Lower lobe of right lung (tissue), 2 donors: Measurements from ENCODE around the gene ANKRD55. TPM values are rescaled to one million over a fixed set of nuclear protein-coding genes. Genes with fewer than 3 reads are reported as not detected.
A peak's percentile ranks its signal among the peaks of the same experiment; 100 is the strongest.
"Not testable (repeated sequence)": the region's sequence is repeated elsewhere in the genome, so short reads cannot be mapped to it uniquely, and the experiment has no call there.

Experiments used
- ATAC-seq, 2 donors: fragments of 200-7000 bp; cut with Tn5 transposase; one replicate each; pipeline ENCODE4 v1.9.1; 2020 to 2022; ENCODE audit warnings: mild to moderate bottlenecking in 2 of 2, moderate library complexity in 2 of 2
- DNase-seq: peaks from one replicate; pipeline ENCODE4 v3.0.0-alpha.2; 2020
- H3K27ac ChIP-seq: fragments of 200-600 bp; one replicate; pipeline ENCODE4 v1.8.0; 2022
- H3K27me3 ChIP-seq: fragments of 200-600 bp; one replicate; pipeline ENCODE4 v1.8.0; 2022; ENCODE audit warnings: low read depth
- H3K36me3 ChIP-seq: fragments of 200-600 bp; one replicate; pipeline ENCODE4 v1.8.0; 2022; ENCODE audit warnings: mild to moderate bottlenecking
- H3K4me1 ChIP-seq: fragments of 200-600 bp; one replicate; pipeline ENCODE4 v1.8.0; 2022
- H3K4me3 ChIP-seq: fragments of 200-600 bp; one replicate; pipeline ENCODE4 v1.8.0; 2022; ENCODE audit warnings: mild to moderate bottlenecking
- H3K9me3 ChIP-seq: fragments of 200-600 bp; one replicate; pipeline ENCODE4 v1.8.0; 2022
- CTCF ChIP-seq: fragments of 200-600 bp; IDR thresholded peaks from one replicate; pipeline ENCODE4 v1.8.0; 2022; ENCODE audit warnings: antibody characterized with exemption, mild to moderate bottlenecking
- intact Hi-C: fragments of 100-400 bp; cut with DNase I; formaldehyde crosslinking; loops from one replicate; pipeline ENCODE4 v1.11.0; 2022
- total RNA-seq: library from RNA; stranded (reverse); fragmentation: NEBNext Ultra II Directional; extraction: Animal tissue kit (Norgen Biotek cat#: 25700); gene quantifications from one replicate; pipeline ENCODE4 v1.2.1, GENCODE V29; 2021
- donor health status: DM: no; HTN: yes; CAD: no; lungs with severe emphysema.

Gene ANKRD55
- total RNA-seq, 1 donor from 2014 or later, result 0.41 TPM

- DNase-seq (no peak), ATAC-seq (peak; percentile 69)
- Histone ChIP-seq H3K4me3 (no peak overlapping the region), H3K4me1 (peaks cover 73% of the 10 kb centered on the region), H3K27me3 (no peaks in the 10 kb centered on the region), H3K27ac (peak overlapping the region; percentile 34), H3K9me3 (no peaks in the 10 kb centered on the region), H3K36me3 (no peaks in the 10 kb centered on the region)
- intact Hi-C loops, result no loop called here
- TF ChIP-seq CTCF, result no peak
These were observed 73.6 kb downstream of the ANKRD55 start for GRCh38 chr5:56159521-56159947.

- ATAC-seq, result no peak
- no peak overlapping the region for H3K27ac ChIP-seq
These were observed 74.7 kb downstream of the ANKRD55 start for GRCh38 chr5:56158331-56158960.

GRCh38 chr5:56157191-56157621 lies 75.9 kb downstream of the ANKRD55 start:
- H3K4me3 ChIP-seq, intact Hi-C loops, H3K9me3 ChIP-seq, H3K27me3 ChIP-seq, ATAC-seq, H3K36me3 ChIP-seq, DNase-seq: not testable (repeated sequence)
- Histone ChIP-seq H3K27ac (peak overlapping the region; percentile 8), H3K4me1 (peaks cover 75% of the 10 kb centered on the region)

More at GRCh38 chr5:56158331-56158960, 74.7 kb downstream of the ANKRD55 start:
- no peak for TF ChIP-seq CTCF
- Histone ChIP-seq H3K4me1 (peaks cover 77% of the 10 kb centered on the region), H3K36me3 (no peaks in the 10 kb centered on the region), H3K9me3 (no peaks in the 10 kb centered on the region), H3K4me3 (no peak overlapping the region), H3K27me3 (no peaks in the 10 kb centered on the region)
- intact Hi-C loops, result no loop called here
- no peak for DNase-seq

- H3K9me3 ChIP-seq, intact Hi-C loops, DNase-seq, H3K36me3 ChIP-seq, H3K27me3 ChIP-seq, H3K4me3 ChIP-seq: not testable (repeated sequence)
- Histone ChIP-seq H3K4me1 (peaks cover 74% of the 10 kb centered on the region), H3K27ac (peak overlapping the region; percentile 37)
- ATAC-seq, result peak; percentile 47 to 49
These were observed 76.4 kb downstream of the ANKRD55 start for GRCh38 chr5:56156585-56157190.

- Histone ChIP-seq H3K4me1 (peaks cover 68% of the 10 kb centered on the region), H3K9me3 (no peaks in the 10 kb centered on the region), H3K27ac (peak overlapping the region; percentile 37), H3K36me3 (no peaks in the 10 kb centered on the region), H3K4me3 (no peak overlapping the region), H3K27me3 (no peaks in the 10 kb centered on the region)
- TF ChIP-seq CTCF, result no peak
- intact Hi-C loops, result no loop called here
- peak; percentile 54 to 81 for ATAC-seq
- peak; percentile 69 for DNase-seq
These were observed 77.0 kb downstream of the ANKRD55 start for GRCh38 chr5:56155992-56156584.

GRCh38 chr5:56154732-56155484 lies 78.2 kb downstream of the ANKRD55 start:
- DNase-seq (no peak), ATAC-seq (peak; percentile 15 to 36)
- H3K27ac ChIP-seq, result peak overlapping the region; percentile 37
- no peaks in the 10 kb centered on the region for H3K27me3 ChIP-seq
- no peak overlapping the region for H3K4me3 ChIP-seq
- H3K9me3 ChIP-seq, result no peaks in the 10 kb centered on the region
- no peak for TF ChIP-seq CTCF
- H3K4me1 ChIP-seq, result peaks cover 60% of the 10 kb centered on the region
- intact Hi-C loops, result no loop called here
- no peaks in the 10 kb centered on the region for H3K36me3 ChIP-seq
